ENCODE results near the gene KAZN.

KAZN gene

GRCh38 chr1:14768582-14769304 is 170.3 kb downstream of the KAZN start:
- no peak overlapping the region for H3K4me3 ChIP-seq (ENCODE audit: insufficient read depth, low read depth, low read length, poor library complexity, severe bottlenecking)
- H3K36me3 ChIP-seq (ENCODE audit: control insufficient read depth, insufficient read depth, low read length) = no peaks in the 10 kb centered on the region

GRCh38 chr1:14769486-14770274 is 171.2 kb downstream of the KAZN start:
- no peak for DNase-seq

More at GRCh38 chr1:14768582-14769304, 170.3 kb downstream of the KAZN start:
- Histone ChIP-seq H3K27me3 (replicated peaks; ENCODE audit: control insufficient read depth, insufficient read depth, low read length, poor library complexity, severe bottlenecking) (no peaks in the 10 kb centered on the region), H3K27ac (ENCODE audit: insufficient read depth, low read length, poor library complexity, severe bottlenecking) (no peak overlapping the region), H3K9me3 (ENCODE audit: control insufficient read depth, low read length) (no peaks in the 10 kb centered on the region), H3K4me1 (ENCODE audit: control insufficient read depth, insufficient read depth, low read length, poor library complexity, severe bottlenecking) (no peaks in the 10 kb centered on the region)
- no peak for DNase-seq

GRCh38 chr1:14773396-14774025 is 175.0 kb downstream of the KAZN start:
- no peaks in the 10 kb centered on the region for H3K9me3 ChIP-seq (ENCODE audit: control insufficient read depth, low read length)

More at GRCh38 chr1:14769486-14770274, 171.2 kb downstream of the KAZN start:
- no peak overlapping the region for H3K4me3 ChIP-seq (ENCODE audit: insufficient read depth, low read depth, low read length, poor library complexity, severe bottlenecking)
- H3K27ac ChIP-seq (ENCODE audit: insufficient read depth, low read length, poor library complexity, severe bottlenecking) = no peak overlapping the region
- no peaks in the 10 kb centered on the region for H3K4me1 ChIP-seq (ENCODE audit: control insufficient read depth, insufficient read depth, low read length, poor library complexity, severe bottlenecking)
- no peaks in the 10 kb centered on the region for H3K9me3 ChIP-seq (ENCODE audit: control insufficient read depth, low read length)
- no peaks in the 10 kb centered on the region for H3K36me3 ChIP-seq (ENCODE audit: control insufficient read depth, insufficient read depth, low read length)
- no peaks in the 10 kb centered on the region for H3K27me3 ChIP-seq (replicated peaks; ENCODE audit: control insufficient read depth, insufficient read depth, low read length, poor library complexity, severe bottlenecking)

GRCh38 chr1:14774225-14774624 is 175.7 kb downstream of the KAZN start:
- no peak overlapping the region for H3K27ac ChIP-seq (ENCODE audit: insufficient read depth, low read length, poor library complexity, severe bottlenecking)
- H3K4me1 ChIP-seq (ENCODE audit: control insufficient read depth, insufficient read depth, low read length, poor library complexity, severe bottlenecking) = no peaks in the 10 kb centered on the region
- DNase-seq = no peak
- H3K4me3 ChIP-seq (ENCODE audit: insufficient read depth, low read depth, low read length, poor library complexity, severe bottlenecking) = no peak overlapping the region
- H3K9me3 ChIP-seq (ENCODE audit: control insufficient read depth, low read length) = no peaks in the 10 kb centered on the region
- H3K36me3 ChIP-seq (ENCODE audit: control insufficient read depth, insufficient read depth, low read length) = no peaks in the 10 kb centered on the region
- no peaks in the 10 kb centered on the region for H3K27me3 ChIP-seq (replicated peaks; ENCODE audit: control insufficient read depth, insufficient read depth, low read length, poor library complexity, severe bottlenecking)

More at GRCh38 chr1:14773396-14774025, 175.0 kb downstream of the KAZN start:
- Histone ChIP-seq H3K27ac (ENCODE audit: insufficient read depth, low read length, poor library complexity, severe bottlenecking) (no peak overlapping the region), H3K4me3 (ENCODE audit: insufficient read depth, low read depth, low read length, poor library complexity, severe bottlenecking) (no peak overlapping the region), H3K36me3 (ENCODE audit: control insufficient read depth, insufficient read depth, low read length) (no peaks in the 10 kb centered on the region), H3K27me3 (replicated peaks; ENCODE audit: control insufficient read depth, insufficient read depth, low read length, poor library complexity, severe bottlenecking) (no peaks in the 10 kb centered on the region), H3K4me1 (ENCODE audit: control insufficient read depth, insufficient read depth, low read length, poor library complexity, severe bottlenecking) (no peaks in the 10 kb centered on the region)
- DNase-seq = no peak

- Histone ChIP-seq H3K4me1 (ENCODE audit: control insufficient read depth, insufficient read depth, low read length, poor library complexity, severe bottlenecking) (no peaks in the 10 kb centered on the region), H3K27ac (ENCODE audit: insufficient read depth, low read length, poor library complexity, severe bottlenecking) (no peak overlapping the region), H3K9me3 (ENCODE audit: control insufficient read depth, low read length) (no peaks in the 10 kb centered on the region), H3K4me3 (ENCODE audit: insufficient read depth, low read depth, low read length, poor library complexity, severe bottlenecking) (no peak overlapping the region), H3K27me3 (replicated peaks; ENCODE audit: control insufficient read depth, insufficient read depth, low read length, poor library complexity, severe bottlenecking) (no peaks in the 10 kb centered on the region), H3K36me3 (ENCODE audit: control insufficient read depth, insufficient read depth, low read length) (no peaks in the 10 kb centered on the region)
- DNase-seq = no peak
Observed at GRCh38 chr1:14774988-14775387, 176.5 kb downstream of the KAZN start.

- Histone ChIP-seq H3K4me1 (ENCODE audit: control insufficient read depth, insufficient read depth, low read length, poor library complexity, severe bottlenecking) (no peaks in the 10 kb centered on the region), H3K4me3 (ENCODE audit: insufficient read depth, low read depth, low read length, poor library complexity, severe bottlenecking) (no peak overlapping the region), H3K27me3 (replicated peaks; ENCODE audit: control insufficient read depth, insufficient read depth, low read length, poor library complexity, severe bottlenecking) (no peaks in the 10 kb centered on the region), H3K36me3 (ENCODE audit: control insufficient read depth, insufficient read depth, low read length) (no peaks in the 10 kb centered on the region), H3K9me3 (ENCODE audit: control insufficient read depth, low read length) (no peaks in the 10 kb centered on the region), H3K27ac (ENCODE audit: insufficient read depth, low read length, poor library complexity, severe bottlenecking) (no peak overlapping the region)
- DNase-seq = no peak
Observed at GRCh38 chr1:14775434-14775833, 176.9 kb downstream of the KAZN start.

- Histone ChIP-seq H3K4me1 (ENCODE audit: control insufficient read depth, insufficient read depth, low read length, poor library complexity, severe bottlenecking) (no peaks in the 10 kb centered on the region), H3K36me3 (ENCODE audit: control insufficient read depth, insufficient read depth, low read length) (no peaks in the 10 kb centered on the region), H3K9me3 (ENCODE audit: control insufficient read depth, low read length) (no peaks in the 10 kb centered on the region), H3K27me3 (replicated peaks; ENCODE audit: control insufficient read depth, insufficient read depth, low read length, poor library complexity, severe bottlenecking) (no peaks in the 10 kb centered on the region), H3K4me3 (ENCODE audit: insufficient read depth, low read depth, low read length, poor library complexity, severe bottlenecking) (no peak overlapping the region), H3K27ac (ENCODE audit: insufficient read depth, low read length, poor library complexity, severe bottlenecking) (no peak overlapping the region)
- DNase-seq = no peak
Observed at GRCh38 chr1:14777516-14778506, 179.3 kb downstream of the KAZN start.

GRCh38 chr1:14778541-14778897 is 180.0 kb downstream of the KAZN start:
- Histone ChIP-seq H3K27ac (ENCODE audit: insufficient read depth, low read length, poor library complexity, severe bottlenecking) (no peak overlapping the region), H3K27me3 (replicated peaks; ENCODE audit: control insufficient read depth, insufficient read depth, low read length, poor library complexity, severe bottlenecking) (no peaks in the 10 kb centered on the region), H3K4me3 (ENCODE audit: insufficient read depth, low read depth, low read length, poor library complexity, severe bottlenecking) (no peak overlapping the region), H3K36me3 (ENCODE audit: control insufficient read depth, insufficient read depth, low read length) (no peaks in the 10 kb centered on the region), H3K9me3 (ENCODE audit: control insufficient read depth, low read length) (no peaks in the 10 kb centered on the region), H3K4me1 (ENCODE audit: control insufficient read depth, insufficient read depth, low read length, poor library complexity, severe bottlenecking) (no peaks in the 10 kb centered on the region)
- no peak for DNase-seq
